Uterus (tissue), 4 donors: ENCODE results near the gene HEATR5B. TPM values are rescaled to one million over a fixed set of nuclear protein-coding genes. Genes with fewer than 3 reads are reported as not detected.

ENCODE experiments used
- DNase-seq, 2 donors: peaks; one replicate each; pipeline ENCODE4 v3.0.0-alpha.2; 2019 to 2020
- H3K27ac ChIP-seq, 2 donors: fragments of 200-600 bp; sonication (generic); 1 replicate in 1 of 2; 2 replicates in 1 of 2; pipeline ENCODE4 v1.5.1; 2016 to 2018
- H3K27me3 ChIP-seq, 2 donors: fragments of 200-600 bp; sonication (generic); one replicate each; pipeline ENCODE4 v1.5.1; 2018 to 2019; ENCODE audit warnings: control low read depth in 1 of 2
- H3K36me3 ChIP-seq, 2 donors: fragments of 200-600 bp; sonication (generic); one replicate each; pipeline ENCODE4 v1.5.1; 2019; ENCODE audit warnings: control low read depth in 1 of 2
- H3K4me1 ChIP-seq, 2 donors: fragments of 200-600 bp; sonication (generic); one replicate each; pipeline ENCODE4 v1.5.1; 2018 to 2019; ENCODE audit warnings: control low read depth in 1 of 2
- H3K4me3 ChIP-seq, 2 donors: fragments of 200-600 bp; sonication (generic); 1 replicate in 1 of 2; 2 replicates in 1 of 2; pipeline ENCODE4 v1.5.1; 2018 to 2019; ENCODE audit warnings: mild to moderate bottlenecking in 1 of 2
- H3K9me3 ChIP-seq, 2 donors: fragments of 200-600 bp; sonication (generic); one replicate each; pipeline ENCODE4 v1.5.1; 2019; ENCODE audit warnings: control low read depth in 1 of 2
- CTCF ChIP-seq, 4 experiments: fragments of 200-600 bp in 2 of 4; fragments of 450-650 bp in 2 of 4; sonication (generic) in 2 of 4; IDR thresholded peaks; one replicate each; pipeline ENCODE4 v1.5.1; 2016 to 2019; ENCODE audit warnings: antibody characterized with exemption in 4 of 4, mild to moderate bottlenecking in 2 of 4, moderate library complexity in 1 of 4
- POLR2A ChIP-seq, 2 donors: fragments of 450-650 bp; IDR thresholded peaks; one replicate each; pipeline ENCODE4 v1.6.1; 2016; ENCODE audit warnings: antibody characterized with exemption in 2 of 2, mild to moderate bottlenecking in 1 of 2, moderate library complexity in 1 of 2
- intact Hi-C: fragments of 100-400 bp; cut with DNase I; formaldehyde crosslinking; loops from one replicate; pipeline ENCODE4 v1.15.1; 2023; ENCODE audit warnings: low total_unique reads
- total RNA-seq, 4 donors: library from RNA; depleted of rRNA in 3 of 4; stranded (reverse); fragments of >200 nt in 3 of 4; gene quantifications; one replicate each; pipeline versions ENCODE4 v1.1.0 to v1.2.4, GENCODE V29; 2014 to 2023
- donor health status: DM: yes; HTN: yes; CAD: no.

HEATR5B gene
- total RNA-seq, 4 donors from 2014 or later, result 17.9 to 90.9 (median 40.4) TPM

- DNase-seq, result no peak
- peak overlapping the region; percentile 63 to 100 for H3K4me3 ChIP-seq
- peak overlapping the region; percentile 85 to 87 for H3K27ac ChIP-seq
- H3K4me1 ChIP-seq, result no peaks in the 10 kb centered on the region
- TF ChIP-seq POLR2A (IDR thresholded peaks at IDR 0.05) (no peak), CTCF (IDR thresholded peaks at IDR 0.05) (no peak)
- H3K27me3 ChIP-seq, result no peaks in the 10 kb centered on the region
- H3K36me3 ChIP-seq, result no peaks in the 10 kb centered on the region
- intact Hi-C loops, result no loop called here
- H3K9me3 ChIP-seq, result no peaks in the 10 kb centered on the region
Measured at GRCh38 chr2:36965751-36966369, 118.3 kb downstream of the HEATR5B start.

GRCh38 chr2:36965206-36965605 is 119.0 kb downstream of the HEATR5B start:
- intact Hi-C loops, result no loop called here
- no peak for TF ChIP-seq POLR2A (IDR thresholded peaks at IDR 0.05)
- TF ChIP-seq CTCF (IDR thresholded peaks at IDR 0.05), result no peak
- H3K4me1 ChIP-seq, result no peaks in the 10 kb centered on the region
- DNase-seq, result no peak
- H3K9me3 ChIP-seq, result no peaks in the 10 kb centered on the region
- H3K27me3 ChIP-seq, result no peaks in the 10 kb centered on the region
- peak overlapping the region; percentile 63 to 100 for H3K4me3 ChIP-seq
- no peaks in the 10 kb centered on the region for H3K36me3 ChIP-seq
- H3K27ac ChIP-seq, result peak overlapping the region in 1 of 2 donors; percentile 87

GRCh38 chr2:36964496-36965058 is 119.6 kb downstream of the HEATR5B start:
- H3K4me3 ChIP-seq, result peak overlapping the region in 1 of 2 donors; percentile 100
- intact Hi-C loops, result no loop called here
- TF ChIP-seq POLR2A (IDR thresholded peaks at IDR 0.05), result no peak
- no peak for TF ChIP-seq CTCF (IDR thresholded peaks at IDR 0.05)

GRCh38 chr2:36963734-36964133 is 120.4 kb downstream of the HEATR5B start:
- Histone ChIP-seq H3K4me1 (no peaks in the 10 kb centered on the region), H3K36me3 (no peaks in the 10 kb centered on the region), H3K27me3 (no peaks in the 10 kb centered on the region), H3K4me3 (no peak overlapping the region), H3K27ac (no peak overlapping the region), H3K9me3 (no peaks in the 10 kb centered on the region)
- TF ChIP-seq CTCF (IDR thresholded peaks at IDR 0.05), result no peak
- no peak for TF ChIP-seq POLR2A (IDR thresholded peaks at IDR 0.05)
- DNase-seq, result no peak
- intact Hi-C loops, result no loop called here

More at GRCh38 chr2:36964496-36965058, 119.6 kb downstream of the HEATR5B start:
- Histone ChIP-seq H3K27me3 (no peaks in the 10 kb centered on the region), H3K36me3 (no peaks in the 10 kb centered on the region), H3K9me3 (no peaks in the 10 kb centered on the region), H3K4me1 (no peaks in the 10 kb centered on the region), H3K27ac (no peak overlapping the region)
- DNase-seq, result no peak

- intact Hi-C loops, result no loop called here
- no peak overlapping the region for H3K4me3 ChIP-seq
- no peaks in the 10 kb centered on the region for H3K9me3 ChIP-seq
- H3K4me1 ChIP-seq, result no peaks in the 10 kb centered on the region
- TF ChIP-seq POLR2A (IDR thresholded peaks at IDR 0.05), result no peak
- no peak for TF ChIP-seq CTCF (IDR thresholded peaks at IDR 0.05)
- DNase-seq, result no peak
- no peaks in the 10 kb centered on the region for H3K27me3 ChIP-seq
- H3K36me3 ChIP-seq, result no peaks in the 10 kb centered on the region
- H3K27ac ChIP-seq, result no peak overlapping the region
Measured at GRCh38 chr2:36963106-36963505, 121.1 kb downstream of the HEATR5B start.
